Measurements from ENCODE around the gene WDR88. TPM values are rescaled to one million over a fixed set of nuclear protein-coding genes. Genes with fewer than 3 reads are reported as not detected.

WDR88 gene
- total and polyA plus RNA-seq, 2 experiments from 2014 or later, result not detected

- no peak overlapping the region for H3K4me3 Mint-ChIP-seq
- Histone ChIP-seq H4K20me1 (replicated peaks; ENCODE audit: insufficient read depth) (peaks cover 6% of the 10 kb centered on the region; the same call in 1 of the 2 replicates), H3K79me2 (replicated peaks; ENCODE audit: insufficient read depth) (no peaks in the 10 kb centered on the region), H3K27me3 (ENCODE audit: insufficient read depth) (no peaks in the 10 kb centered on the region), H3K36me3 (ENCODE audit: insufficient read depth) (peaks cover 21% of the 10 kb centered on the region), H3K4me1 (ENCODE audit: insufficient read depth) (no peaks in the 10 kb centered on the region), H3K4me3 (no peak overlapping the region), H2AFZ (no peak overlapping the region), H3K4me2 (no peak overlapping the region), H3F3A (replicated peaks; ENCODE audit: low read depth) (no peaks in the 10 kb centered on the region), H3K9me2 (ENCODE audit: insufficient read depth) (no peaks in the 10 kb centered on the region), H3K27ac (ENCODE audit: low read depth) (no peak overlapping the region)
- ATAC-seq (no peak), DNase-seq (ENCODE audit: low spot score) (no peak)
- H3K27ac Mint-ChIP-seq, result peak overlapping the region; percentile 40; the same call in 1 of the 2 replicates
- H3K36me3 Mint-ChIP-seq (ENCODE audit: low read depth), result peaks cover 54% of the 10 kb centered on the region
- no peaks in the 10 kb centered on the region for H3K27me3 Mint-ChIP-seq (ENCODE audit: insufficient read depth, low read depth, poor library complexity)
- H3K4me1 Mint-ChIP-seq, result no peaks in the 10 kb centered on the region
- H3K9me3 Mint-ChIP-seq, result no peaks in the 10 kb centered on the region
- TF ChIP-seq ZNF331 (CRISPR knock-in tag; IDR thresholded peaks at IDR 0.05; ENCODE audit: low read depth) (no peak), CTCF (conservative IDR thresholded peaks at IDR 0.05; ENCODE audit: low read depth in 2 of 2) (no peak), POLR2AphosphoS5 (IDR thresholded peaks at IDR 0.05; ENCODE audit: low read depth) (no peak), REST (IDR thresholded peaks at IDR 0.05; ENCODE audit: unreplicated experiment) (no peak), ZNF462 (CRISPR knock-in tag; IDR thresholded peaks at IDR 0.05) (no peak), JUNB (IDR thresholded peaks at IDR 0.05; ENCODE audit: unreplicated experiment) (no peak), CREB1 (CRISPR knock-in tag; IDR thresholded peaks at IDR 0.05; ENCODE audit: low read depth) (no peak), EZH2phosphoT487 (IDR thresholded peaks at IDR 0.05; ENCODE audit: unreplicated experiment) (no peak), NANOG (IDR thresholded peaks at IDR 0.05; ENCODE audit: borderline replicate concordance) (no peak), ETS1 (IDR thresholded peaks at IDR 0.05) (no peak), ZNF114 (CRISPR knock-in tag; IDR thresholded peaks at IDR 0.05) (no peak), STAT1 (IDR thresholded peaks at IDR 0.05; ENCODE audit: unreplicated experiment) (no peak), EZH2 (IDR thresholded peaks at IDR 0.05; ENCODE audit: low read depth, unreplicated experiment) (no peak)
These were observed 30.8 kb upstream of the WDR88 start for GRCh38 chr19:33100894-33101644.
